GM19193 (cell line): ENCODE results near the gene KIAA0513.

Experiments
- POLR2A ChIP-seq: IDR thresholded peaks from 4 replicates; pipeline ENCODE4 v1.6.1; 2011; ENCODE audit not compliant: insufficient read depth, insufficient read length; ENCODE audit errors: extremely low read depth

KIAA0513 gene

GRCh38 chr16:85092309-85092708 is 64.7 kb downstream of the KIAA0513 start:
- TF ChIP-seq POLR2A: no peak

DNA sequence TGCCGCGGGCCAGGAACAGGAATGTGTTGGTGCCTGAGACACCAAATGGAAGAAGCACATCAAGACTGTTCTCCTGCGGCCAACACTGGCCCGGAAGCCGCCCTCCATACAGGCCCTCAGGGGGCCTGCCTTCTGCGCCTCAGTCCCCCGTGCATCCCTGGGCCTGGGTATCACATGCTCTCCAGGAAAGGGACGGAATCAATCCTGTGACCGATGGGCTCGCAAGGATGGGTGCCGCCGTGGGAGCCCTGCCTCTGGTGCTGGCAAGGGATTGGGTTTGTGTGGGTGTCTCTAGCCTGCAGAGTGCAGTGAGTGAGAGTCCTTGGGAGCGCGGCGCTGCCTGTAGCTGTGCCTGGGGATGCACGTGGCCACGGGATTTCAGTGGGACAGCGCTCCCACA is 65.3 kb downstream of the KIAA0513 start:
- TF ChIP-seq POLR2A: no peak

GRCh38 chr16:85093705-85094104 is 66.1 kb downstream of the KIAA0513 start:
- no peak for TF ChIP-seq POLR2A

DNA sequence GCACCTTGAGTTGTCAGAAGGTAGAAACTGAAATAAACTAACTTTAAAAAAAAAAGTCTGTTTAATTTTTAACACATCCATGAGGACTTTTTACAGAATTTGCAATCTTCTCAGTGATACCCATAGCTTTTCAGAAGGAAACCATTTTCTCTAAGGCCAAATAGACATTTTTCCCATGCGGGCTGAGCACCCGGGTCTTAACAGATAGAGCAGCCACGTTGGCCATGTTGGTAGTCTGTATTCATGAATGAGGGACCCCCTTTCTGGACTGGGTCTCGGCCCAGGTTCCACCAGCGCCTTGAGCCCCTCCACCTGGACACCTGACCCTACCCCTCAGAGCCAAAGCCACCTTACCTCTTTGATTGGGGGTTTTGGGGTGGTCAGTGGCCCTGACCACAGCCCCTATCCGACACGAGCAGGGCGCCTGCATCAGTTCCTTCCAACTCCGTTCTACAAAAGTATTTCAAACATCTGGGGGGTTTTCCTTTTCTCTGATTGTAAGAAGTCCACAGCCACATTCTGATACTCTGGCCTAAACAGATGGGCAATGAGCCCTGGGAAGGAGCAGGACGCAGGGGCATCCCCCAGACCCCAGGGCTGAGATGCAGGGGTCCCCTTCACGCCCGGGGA is 66.7 kb downstream of the KIAA0513 start:
- TF ChIP-seq POLR2A: no peak

GRCh38 chr16:85094812-85095211 is 67.2 kb downstream of the KIAA0513 start:
- no peak for TF ChIP-seq POLR2A

DNA sequence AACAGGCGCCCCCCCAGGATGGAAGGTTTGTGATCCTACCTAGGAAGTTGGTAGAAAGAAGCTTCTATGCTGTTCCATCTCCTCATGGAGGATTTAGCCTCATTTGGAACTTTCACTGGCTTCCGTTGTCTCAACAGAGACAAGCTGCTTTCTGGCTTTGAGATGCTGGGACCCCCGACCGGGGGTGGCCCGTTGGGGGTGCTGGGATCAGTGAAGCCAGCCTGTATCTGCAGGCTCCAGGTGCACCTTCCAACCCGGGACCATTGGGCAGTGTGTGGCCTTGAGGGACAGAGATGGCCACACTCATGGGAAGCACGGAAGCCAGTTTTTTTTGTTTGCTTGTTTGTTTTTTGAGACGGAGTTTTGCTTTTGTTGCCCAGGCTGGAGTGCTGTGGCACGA is 69.3 kb downstream of the KIAA0513 start:
- no peak for TF ChIP-seq POLR2A

DNA sequence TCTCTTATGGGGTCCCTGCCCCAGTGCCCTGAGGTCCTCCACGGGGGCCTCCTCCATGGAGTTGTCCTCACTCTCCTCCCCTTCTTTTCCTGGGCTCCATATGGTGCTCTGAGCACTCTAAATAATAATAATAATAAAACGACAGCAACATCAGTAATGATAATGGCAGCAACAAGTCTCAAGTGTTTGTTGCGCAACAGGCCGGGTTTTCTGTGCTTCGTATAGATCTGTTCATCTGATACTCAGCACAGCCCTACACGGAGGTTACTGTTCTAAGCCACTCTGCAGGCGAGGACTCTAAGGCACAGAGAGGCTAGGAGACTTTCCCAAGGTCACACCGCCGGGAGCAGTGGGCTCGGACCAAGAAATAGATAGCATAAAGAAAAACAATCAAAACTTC is 71.0 kb downstream of the KIAA0513 start:
- no peak for TF ChIP-seq POLR2A

- no peak for TF ChIP-seq POLR2A
Observed at GRCh38 chr16:85100265-85100664, 72.7 kb downstream of the KIAA0513 start.

DNA sequence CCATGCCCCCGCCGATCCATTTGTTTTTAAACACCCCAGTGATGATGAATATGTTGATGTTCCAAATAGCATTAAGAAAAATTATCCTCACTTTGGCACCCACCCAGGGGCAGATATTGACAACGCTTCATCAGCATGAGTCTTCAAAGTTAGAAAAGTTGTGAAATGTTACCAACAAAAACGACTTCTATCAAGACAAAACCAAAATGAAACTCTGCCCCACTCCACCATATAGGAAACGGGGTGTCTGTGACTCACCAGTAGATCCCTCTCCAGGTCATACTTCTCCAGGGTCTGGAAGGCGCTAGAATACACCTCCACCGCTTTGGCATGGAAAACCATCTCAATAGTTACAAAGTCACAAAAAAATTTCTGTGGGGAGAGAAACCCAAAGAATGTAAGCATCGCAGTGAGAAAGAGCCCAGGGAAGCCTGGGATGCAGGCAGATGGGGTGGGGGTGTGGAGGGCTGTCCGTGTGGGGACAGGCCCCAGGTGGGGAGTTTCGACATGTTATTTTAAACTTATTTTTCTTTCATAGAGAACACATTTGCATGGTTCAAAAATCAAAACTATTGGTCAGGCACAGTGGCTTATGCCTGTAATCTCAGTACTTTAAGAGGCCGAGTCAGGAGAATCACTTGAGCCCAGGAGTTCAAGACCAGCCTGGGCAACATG is 74.5 kb downstream of the KIAA0513 start:
- no peak for TF ChIP-seq POLR2A

DNA sequence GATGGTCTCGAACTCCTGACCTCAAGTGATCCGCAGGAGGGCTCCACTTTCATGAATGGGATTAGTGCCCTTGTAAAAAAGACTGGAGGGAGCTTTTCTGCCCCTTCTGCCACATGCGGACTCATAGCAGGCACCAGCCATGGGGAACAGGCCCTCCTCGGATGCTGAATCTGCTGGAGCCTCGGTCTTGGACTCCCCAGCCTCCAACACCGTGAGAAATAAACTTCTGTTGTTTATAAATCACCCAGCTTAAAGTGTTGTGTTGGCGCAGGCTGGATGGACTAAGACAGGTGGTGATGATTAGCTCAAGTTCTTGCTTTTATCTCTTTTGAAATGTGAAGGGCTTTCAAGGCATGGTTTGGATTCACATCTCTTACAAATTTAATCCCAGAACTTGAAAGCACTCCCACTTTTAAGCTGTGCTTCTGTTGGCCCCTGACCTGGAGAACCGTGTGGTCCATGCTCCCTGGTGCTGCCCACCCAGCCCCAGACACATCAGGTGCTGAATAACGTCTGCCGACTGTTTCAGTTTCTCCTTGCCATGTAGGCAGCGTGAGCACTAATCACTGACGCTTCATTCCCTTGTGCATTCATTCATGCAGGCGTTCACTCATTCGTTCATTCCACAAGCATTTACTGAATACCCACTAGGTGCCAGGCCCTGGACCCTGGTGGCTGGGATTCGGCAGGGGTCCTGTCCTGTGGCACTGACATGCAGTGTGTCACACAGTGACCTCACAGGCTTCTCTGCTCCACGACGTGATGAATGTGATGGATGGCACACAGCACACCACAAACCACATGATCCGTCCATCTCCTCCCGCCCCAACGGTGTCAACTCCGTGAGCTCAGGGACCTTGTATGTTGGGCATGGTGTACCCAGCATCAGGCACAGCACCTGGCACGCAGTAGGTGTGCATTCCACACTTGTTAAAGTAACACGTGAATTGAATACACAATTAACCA is 75.8 kb downstream of the KIAA0513 start:
- no peak for TF ChIP-seq POLR2A

DNA sequence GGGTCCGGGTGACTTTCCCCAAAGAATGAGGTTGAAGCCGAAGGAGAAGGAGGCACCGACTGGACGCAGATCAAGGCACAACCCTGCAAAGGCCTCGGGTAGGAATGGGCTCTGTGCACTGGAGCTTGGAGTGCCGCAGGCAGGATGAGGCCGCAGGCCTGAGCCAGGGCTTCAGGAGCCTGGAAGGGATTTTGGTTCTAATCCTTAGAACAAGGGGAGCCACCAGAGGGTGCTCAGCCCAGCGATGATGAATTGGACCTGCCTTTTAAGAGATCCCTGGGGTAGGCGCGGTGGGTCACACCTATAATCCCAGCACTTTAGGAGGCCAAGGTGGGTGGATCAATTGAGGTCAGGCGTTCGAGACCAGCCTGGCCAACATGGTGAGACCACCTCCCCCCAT is 76.6 kb downstream of the KIAA0513 start:
- no peak for TF ChIP-seq POLR2A

- no peak for TF ChIP-seq POLR2A
Observed at GRCh38 chr16:85104821-85105391, 77.3 kb downstream of the KIAA0513 start.

GRCh38 chr16:85105475-85105874 is 77.9 kb downstream of the KIAA0513 start:
- TF ChIP-seq POLR2A: no peak

DNA sequence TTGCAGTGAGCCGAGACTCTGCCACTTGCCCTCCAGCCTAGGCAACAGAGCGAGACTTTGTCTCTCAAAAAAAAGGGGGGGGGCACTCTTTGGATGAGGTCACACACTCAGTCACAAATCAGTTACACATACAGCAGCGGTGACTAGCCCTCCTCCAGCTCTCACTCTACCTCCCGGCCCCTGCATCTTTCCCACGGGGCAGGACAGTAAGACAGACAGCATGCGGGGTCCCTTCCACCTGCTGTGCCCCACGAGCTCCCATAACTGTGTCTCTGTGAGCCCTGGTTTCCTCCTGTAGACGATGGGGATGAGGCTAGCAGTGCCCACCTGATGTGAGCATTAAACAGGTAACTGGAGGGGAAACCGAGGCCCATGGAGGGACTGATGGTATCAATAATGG is 79.5 kb downstream of the KIAA0513 start:
- TF ChIP-seq POLR2A: no peak

DNA sequence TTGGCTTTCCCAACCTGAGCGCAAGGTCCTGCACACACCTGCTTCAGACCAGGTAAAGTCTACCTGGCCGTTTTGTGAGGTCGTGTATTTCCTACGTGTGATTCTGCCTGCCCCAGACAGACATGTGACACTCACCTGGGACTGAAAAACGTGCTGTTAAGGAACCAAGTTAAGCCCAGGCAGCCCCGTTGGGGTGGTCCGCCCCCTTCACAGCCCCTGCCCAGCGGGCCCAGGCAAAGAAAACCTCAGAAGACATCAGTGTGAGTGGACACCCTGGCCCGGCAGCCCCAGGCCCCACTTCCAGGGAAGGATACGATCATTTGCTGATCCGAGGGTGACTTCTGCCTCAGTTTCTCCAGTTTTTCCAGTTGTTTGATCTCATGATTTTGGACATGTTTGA is 79.9 kb downstream of the KIAA0513 start:
- TF ChIP-seq POLR2A: no peak
